ENCODE results near the gene FOXG1.

Gene FOXG1

GRCh38 chr14:28773176-28773575, 6.6 kb downstream of the FOXG1 start:
- TF ChIP-seq CTCF (conservative IDR thresholded peaks at IDR 0.05), result no peak
- H3K27ac ChIP-seq, result no peak overlapping the region

DNA sequence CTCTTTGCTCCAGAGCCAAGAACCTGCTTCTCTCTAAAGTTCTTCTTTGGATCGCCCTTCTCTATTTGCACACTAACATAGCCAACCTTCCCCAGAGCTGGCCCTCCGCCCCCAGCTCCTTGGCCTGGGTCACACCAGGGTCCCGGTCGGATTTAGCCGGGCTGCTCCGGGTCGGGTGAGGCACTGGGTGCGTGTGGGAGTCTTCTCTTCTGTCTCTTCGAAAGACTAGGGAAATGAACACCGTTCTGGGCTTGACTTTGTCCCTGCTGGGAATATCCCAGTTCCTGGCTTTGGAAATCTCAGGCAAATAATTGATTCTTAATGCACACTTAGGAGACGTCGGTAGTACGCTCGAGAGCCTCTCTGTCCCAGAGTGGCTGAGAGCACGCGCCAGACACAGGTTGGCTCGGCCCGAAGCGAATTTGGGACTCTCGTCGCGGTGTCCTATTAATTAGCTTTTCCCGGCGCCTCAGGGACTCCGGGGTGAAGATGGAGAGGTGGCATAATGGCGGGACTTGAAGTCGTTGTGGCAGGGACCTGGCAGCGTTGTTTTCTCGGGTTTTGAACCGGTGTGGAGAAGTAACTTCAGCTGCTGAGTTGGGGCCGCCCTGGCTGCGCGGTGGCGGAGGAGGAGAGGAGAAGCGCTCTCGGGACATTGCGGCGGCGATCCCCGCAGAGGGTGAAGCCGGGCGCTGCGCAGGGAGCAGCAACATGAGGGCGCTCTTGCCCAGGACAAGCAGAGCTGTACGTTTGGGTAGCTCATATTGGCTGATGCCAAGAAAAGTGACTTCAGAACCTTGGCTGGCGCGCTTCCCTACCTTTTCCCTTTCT, 7.5 kb downstream of the FOXG1 start:
- H3K27ac ChIP-seq, result no peak overlapping the region
- TF ChIP-seq CTCF (conservative IDR thresholded peaks at IDR 0.05), result peak; percentile 65

- no peak for TF ChIP-seq CTCF (conservative IDR thresholded peaks at IDR 0.05)
- no peak overlapping the region for H3K27ac ChIP-seq
Observed at GRCh38 chr14:28774764-28775735, 8.5 kb downstream of the FOXG1 start.

DNA sequence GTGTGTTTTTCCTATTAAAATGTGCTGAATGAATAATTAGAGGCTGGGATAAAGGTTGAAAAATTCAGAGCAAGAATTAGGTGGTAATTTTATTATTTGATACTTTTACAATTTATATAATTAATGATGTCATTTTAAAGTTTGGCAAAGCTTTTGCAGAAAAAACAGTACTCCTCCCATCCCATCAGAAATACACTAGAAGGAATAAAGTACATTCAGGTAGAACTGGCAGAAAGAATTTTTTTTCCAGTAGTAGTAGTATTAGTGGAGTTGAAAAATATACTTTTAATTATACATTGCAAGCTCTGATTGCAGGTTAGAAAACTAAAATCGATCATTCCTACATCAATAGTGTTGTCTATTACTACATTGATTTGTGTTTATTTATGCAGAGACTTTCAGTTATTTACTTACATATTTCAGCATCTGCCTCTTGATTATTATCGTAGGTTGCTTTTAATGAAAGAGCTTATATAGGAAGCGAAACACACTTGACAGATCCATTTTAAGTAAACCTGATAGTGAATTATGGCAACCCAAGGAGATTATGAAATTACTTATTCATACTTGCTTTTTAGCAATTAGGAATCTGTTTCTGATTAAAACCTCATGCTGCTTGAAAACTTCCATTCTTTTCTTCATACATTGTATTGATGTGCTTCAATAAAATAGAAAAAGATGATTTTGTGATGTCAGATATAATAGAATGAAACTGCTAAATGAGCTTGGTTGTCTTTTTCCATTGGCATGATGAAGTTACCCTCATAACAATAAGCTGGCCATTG, 10.1 kb downstream of the FOXG1 start:
- H3K27ac ChIP-seq, result no peak overlapping the region
- no peak for TF ChIP-seq CTCF (conservative IDR thresholded peaks at IDR 0.05)

DNA sequence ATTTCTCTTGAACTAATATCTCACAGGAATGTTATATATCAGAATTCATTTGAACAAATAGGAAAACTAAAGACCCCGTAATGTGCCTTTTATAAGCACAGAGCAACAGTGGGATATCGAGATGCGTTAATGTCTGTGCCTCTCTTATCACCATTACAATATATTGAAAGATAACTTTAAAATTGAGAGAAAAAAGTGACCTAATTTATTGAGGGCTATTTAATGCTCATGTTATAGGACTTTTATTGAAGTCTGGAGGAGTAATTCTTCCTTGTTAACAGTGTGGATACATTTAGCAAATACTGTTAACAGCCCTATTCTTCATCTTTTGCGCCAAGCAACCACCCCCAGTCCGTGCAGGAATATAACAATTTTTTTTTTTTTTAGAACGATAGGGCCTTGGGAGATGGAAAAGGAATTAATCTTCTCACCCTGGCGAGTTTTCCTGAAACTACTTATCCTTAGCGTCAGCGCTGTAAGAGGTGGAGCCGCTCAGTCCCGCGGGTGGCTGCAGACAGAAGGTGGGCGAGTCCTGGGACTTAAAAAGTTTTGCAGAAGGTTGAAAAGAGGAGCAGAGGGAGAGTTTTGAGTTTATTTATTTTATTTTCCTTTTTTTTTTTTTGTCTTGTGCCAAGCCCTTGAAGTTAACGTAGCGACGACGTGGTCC, 11.0 kb downstream of the FOXG1 start:
- no peak overlapping the region for H3K27ac ChIP-seq
- no peak for TF ChIP-seq CTCF (conservative IDR thresholded peaks at IDR 0.05)

DNA sequence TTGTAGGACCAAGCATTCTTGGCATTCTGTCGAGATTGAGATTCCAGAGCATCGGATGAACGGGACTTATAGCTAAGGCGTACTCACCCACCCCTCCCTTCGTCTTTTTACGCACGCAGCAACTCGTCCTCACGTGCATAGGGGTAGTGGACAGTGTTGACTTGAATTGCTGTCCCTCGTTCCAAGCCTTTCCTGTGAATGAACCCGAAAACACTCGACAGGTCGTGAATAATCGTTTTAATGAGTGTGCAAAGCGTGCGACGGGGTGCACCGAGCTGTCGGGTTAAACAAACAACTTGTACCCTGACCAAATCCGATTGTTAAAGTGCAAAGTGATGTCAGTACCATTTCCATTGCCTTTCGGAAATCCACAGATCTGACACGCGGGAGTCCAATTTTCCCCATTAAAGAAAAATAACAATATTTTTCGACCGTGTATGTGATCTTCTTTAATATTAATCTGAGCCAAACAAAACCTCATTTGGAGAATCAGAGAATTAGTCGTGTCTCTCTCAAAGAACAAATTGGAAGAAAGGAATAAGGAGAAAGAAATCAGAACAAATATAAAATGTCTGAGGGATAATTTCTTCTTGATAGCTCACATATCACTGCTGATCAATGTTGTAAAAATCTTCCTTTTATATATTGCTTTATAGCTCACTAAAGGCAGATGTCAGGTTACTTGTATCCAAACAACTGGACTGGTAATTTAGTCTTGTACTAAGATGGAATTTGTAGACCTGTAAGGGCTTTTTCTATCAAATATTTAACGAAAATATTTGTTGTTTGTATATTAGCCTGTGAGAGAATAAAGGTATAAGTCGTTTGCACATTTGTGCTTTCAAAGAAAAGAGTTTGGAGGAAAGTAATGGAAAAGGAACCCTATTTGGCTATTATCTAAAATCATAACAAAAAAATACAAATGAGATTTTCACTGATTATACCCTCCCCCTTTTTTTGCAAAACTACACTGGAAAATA, 11.8 kb downstream of the FOXG1 start:
- no peak overlapping the region for H3K27ac ChIP-seq
- TF ChIP-seq CTCF (conservative IDR thresholded peaks at IDR 0.05), result no peak

Measured in VCaP (cell line).